ENCODE data around the gene MOXD1.
"Not testable (repeated sequence)": the region's sequence is repeated elsewhere in the genome, so short reads cannot be mapped to it uniquely, and the experiment has no call there.

Gene MOXD1

GRCh38 chr6:132282696-132283095, 118.6 kb downstream of the MOXD1 start:
- DNase-seq (ENCODE audit: low read depth): no peak

- DNase-seq (ENCODE audit: low read depth): no peak
These were observed 120.8 kb downstream of the MOXD1 start for GRCh38 chr6:132280436-132280835.

GRCh38 chr6:132279592-132280139, 121.6 kb downstream of the MOXD1 start:
- DNase-seq (ENCODE audit: low read depth): no peak

- DNase-seq (ENCODE audit: low read depth): no peak
These were observed 126.0 kb downstream of the MOXD1 start for GRCh38 chr6:132275066-132275970.

- no peak for DNase-seq (ENCODE audit: low read depth)
These were observed 128.5 kb downstream of the MOXD1 start for GRCh38 chr6:132272776-132273175.

GRCh38 chr6:132270726-132271402, 130.4 kb downstream of the MOXD1 start:
- DNase-seq (ENCODE audit: low read depth): no peak

DNA sequence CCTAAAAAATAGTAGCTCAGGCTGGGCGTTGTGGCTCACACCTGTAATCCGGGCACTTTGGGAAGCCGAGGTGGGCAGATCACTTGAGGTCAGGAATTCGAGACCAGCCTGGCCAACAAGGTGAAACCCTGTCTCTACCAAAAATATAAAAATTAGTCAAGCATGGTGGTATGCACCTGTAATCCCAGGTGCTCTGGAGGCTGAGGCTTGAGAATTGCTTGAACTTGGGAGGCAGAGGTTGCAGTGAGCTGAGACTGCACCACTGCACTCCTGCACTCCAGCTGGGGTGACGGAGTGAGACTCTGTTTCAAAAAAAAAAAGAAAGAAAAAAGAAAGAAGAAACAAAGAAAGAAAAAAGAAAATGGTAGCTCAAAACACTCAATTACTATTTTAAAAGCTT, 132.6 kb downstream of the MOXD1 start:
- DNase-seq (ENCODE audit: low read depth): not testable (repeated sequence)

DNA sequence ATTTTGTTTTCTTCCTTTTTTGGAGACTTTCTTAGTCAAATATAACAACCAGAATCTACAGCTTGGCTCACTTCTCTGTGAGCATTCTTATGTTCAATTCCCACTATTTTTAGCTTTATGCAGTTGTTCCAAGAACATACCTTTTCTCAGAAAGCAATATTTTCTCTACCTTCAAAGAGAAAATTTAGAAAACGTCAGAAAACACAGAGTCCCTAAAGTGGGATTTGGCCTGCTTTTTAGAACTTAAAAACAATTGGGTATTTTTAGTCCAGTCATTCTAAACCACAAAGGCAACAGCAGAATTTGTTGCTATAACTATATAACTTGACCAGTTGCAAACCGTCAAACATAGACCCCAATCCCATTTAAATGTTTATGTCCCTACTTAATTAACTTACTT, 133.1 kb downstream of the MOXD1 start:
- DNase-seq (ENCODE audit: low read depth): no peak

- no peak for DNase-seq (ENCODE audit: low read depth)
These were observed 135.7 kb downstream of the MOXD1 start for GRCh38 chr6:132265451-132266097.

- no peak for DNase-seq (ENCODE audit: low read depth)
These were observed 137.2 kb downstream of the MOXD1 start for GRCh38 chr6:132264021-132264500.

DNA sequence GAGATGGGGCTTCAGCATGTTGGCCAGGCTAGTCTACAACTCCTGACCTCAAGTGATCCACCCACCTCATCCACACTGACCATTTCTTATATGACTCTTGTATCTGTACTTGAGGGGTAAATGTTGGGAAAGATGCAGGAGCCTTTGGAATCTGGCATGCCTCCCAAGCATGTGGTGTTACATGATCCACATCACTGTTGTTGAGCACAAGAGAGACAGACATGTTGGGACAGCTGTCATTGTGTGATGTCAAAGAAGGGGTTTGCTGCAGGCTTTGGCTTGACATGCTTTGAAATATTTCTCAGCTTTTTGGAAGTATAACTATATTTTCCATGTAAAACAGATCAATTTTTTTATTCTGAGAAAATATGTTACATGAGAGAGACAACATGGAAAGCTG, 139.9 kb downstream of the MOXD1 start:
- no peak for DNase-seq (ENCODE audit: low read depth)

GRCh38 chr6:132259070-132259469, 142.2 kb downstream of the MOXD1 start:
- DNase-seq (ENCODE audit: low read depth): no peak

DNA sequence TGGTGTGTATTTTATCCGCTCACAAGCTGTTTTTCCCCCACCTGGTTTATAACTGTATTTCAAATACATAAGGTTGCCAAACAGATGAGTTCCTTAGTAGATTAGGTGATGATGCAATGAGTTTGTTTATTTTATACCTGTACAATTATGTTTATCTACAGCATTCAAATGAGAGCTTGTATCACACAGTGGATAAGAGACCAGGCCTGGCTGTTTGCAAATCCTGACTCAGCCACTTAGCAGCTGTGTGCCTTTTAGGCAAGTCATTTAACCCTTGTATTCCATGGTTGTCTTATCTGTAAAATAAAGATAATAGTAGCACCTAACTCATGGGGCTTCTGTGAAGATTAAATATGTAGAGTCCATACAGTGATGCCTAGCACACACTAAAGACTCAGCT, 143.7 kb downstream of the MOXD1 start:
- no peak for DNase-seq (ENCODE audit: low read depth)

- no peak for DNase-seq (ENCODE audit: low read depth)
These were observed 144.8 kb downstream of the MOXD1 start for GRCh38 chr6:132256457-132256856.

DNA sequence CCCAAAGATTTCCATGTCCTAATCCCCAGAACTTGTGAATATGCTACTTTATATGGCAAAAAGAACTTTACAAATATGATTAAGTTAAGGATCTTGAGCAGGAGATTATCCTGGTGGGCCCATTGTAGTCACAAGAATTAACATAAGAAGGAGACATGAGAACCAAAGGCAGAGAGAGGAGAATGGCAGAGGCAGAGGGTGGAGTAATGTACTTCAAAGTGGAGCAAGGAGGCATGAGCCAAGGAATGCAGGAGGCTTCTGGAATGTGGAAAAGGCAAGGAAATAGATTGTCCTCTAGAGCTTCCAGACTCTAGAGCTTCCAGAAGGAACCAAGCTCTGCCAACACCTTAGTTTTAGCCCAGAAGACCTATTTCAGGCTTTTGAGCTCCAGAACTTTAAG, 147.4 kb downstream of the MOXD1 start:
- DNase-seq (ENCODE audit: low read depth): no peak

- DNase-seq (ENCODE audit: low read depth): no peak
These were observed 148.1 kb downstream of the MOXD1 start for GRCh38 chr6:132253211-132253610.

- DNase-seq (ENCODE audit: low read depth): no peak
These were observed 149.2 kb downstream of the MOXD1 start for GRCh38 chr6:132252113-132252512.

DNA sequence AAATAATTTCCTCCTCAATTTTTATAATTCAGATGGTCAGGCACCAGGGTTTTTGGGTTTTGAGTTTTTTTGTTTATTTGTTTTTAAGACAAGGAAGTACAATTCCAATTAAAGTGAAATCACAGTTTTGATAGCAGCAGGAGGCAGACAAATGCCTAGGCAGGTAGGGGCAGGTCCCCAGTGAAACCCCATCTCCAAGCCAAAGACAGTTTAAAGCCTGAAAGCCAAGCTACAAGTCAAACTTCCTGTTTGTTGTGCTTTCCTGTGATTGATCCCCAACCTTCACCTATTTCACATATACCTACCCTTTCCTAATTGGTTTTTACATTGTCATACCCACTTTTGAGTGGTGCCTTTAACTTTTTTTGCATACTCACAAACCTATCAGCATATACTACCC, 149.6 kb downstream of the MOXD1 start:
- DNase-seq (ENCODE audit: low read depth): no peak

- no peak for DNase-seq (ENCODE audit: low read depth)
These were observed 153.7 kb downstream of the MOXD1 start for GRCh38 chr6:132247381-132248159.

GRCh38 chr6:132246632-132247270, 154.5 kb downstream of the MOXD1 start:
- no peak for DNase-seq (ENCODE audit: low read depth)

DNA sequence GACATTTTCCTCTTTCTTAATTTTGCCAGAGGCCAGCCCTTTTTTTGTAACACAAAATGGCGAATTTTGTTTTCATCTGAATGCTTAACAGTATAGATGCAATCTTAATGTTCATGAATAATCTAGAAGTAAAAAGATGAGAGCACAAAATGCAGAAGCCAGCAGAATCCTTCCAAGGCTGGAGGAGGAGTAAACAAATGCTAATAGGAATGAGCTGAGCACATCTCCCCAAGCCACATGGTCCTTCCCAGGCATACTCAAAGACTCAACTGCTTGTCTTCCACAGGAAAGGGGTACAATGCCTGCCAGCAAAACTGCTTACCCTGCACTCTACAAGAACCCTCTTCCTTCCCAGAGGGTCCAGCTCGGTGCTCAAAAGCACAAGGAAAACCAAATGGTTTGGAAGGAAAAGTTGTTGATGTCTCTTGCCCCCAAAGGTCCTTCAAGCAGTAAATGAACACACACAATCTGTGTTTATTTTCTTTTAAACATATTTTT, 155.1 kb downstream of the MOXD1 start:
- DNase-seq (ENCODE audit: low read depth): no peak

Measured in non-pigmented ciliary epithelial cell (primary cell).